SW 1271 (cell line): ENCODE data around the gene HBM.
"Not testable (repeated sequence)": the region's sequence is repeated elsewhere in the genome, so short reads cannot be mapped to it uniquely, and the experiment has no call there.

Experiments
- DNase-seq, 2 experiments: peaks; one replicate each; lab custom pipeline; 2025; lab: John Stamatoyannopoulos, UW

The HBM gene

GRCh38 chr16:165539-166374 is at the start of gene HBM:
TSS of gene HBM (plus strand) at chr16:165978. CDS start at chr16:165998, 20 bp downstream.
- no peak for DNase-seq

GRCh38 chr16:116015-116414 is 49.8 kb upstream of the HBM start:
- no peak for DNase-seq

- DNase-seq = peak; percentile 18 to 52
Observed at GRCh38 chr16:117379-118365, 48.1 kb upstream of the HBM start.

- DNase-seq = no peak
Observed at GRCh38 chr16:118857-119256, 46.9 kb upstream of the HBM start.

- DNase-seq = no peak
Observed at GRCh38 chr16:119295-119694, 46.5 kb upstream of the HBM start.

- DNase-seq = no peak
Observed at GRCh38 chr16:119835-120491, 45.8 kb upstream of the HBM start.

- no peak for DNase-seq
Observed at GRCh38 chr16:120756-121155, 45.0 kb upstream of the HBM start.

- DNase-seq = no peak
Observed at GRCh38 chr16:122361-122760, 43.4 kb upstream of the HBM start.

GRCh38 chr16:123558-124350 is 42.0 kb upstream of the HBM start:
- not testable (repeated sequence) for DNase-seq

- no peak for DNase-seq
Observed at GRCh38 chr16:125011-125410, 40.8 kb upstream of the HBM start.

- DNase-seq = no peak
Observed at GRCh38 chr16:129075-129474, 36.7 kb upstream of the HBM start.

- no peak for DNase-seq
Observed at GRCh38 chr16:130533-131173, 35.1 kb upstream of the HBM start.

- DNase-seq = no peak
Observed at GRCh38 chr16:132120-132519, 33.7 kb upstream of the HBM start.

- no peak for DNase-seq
Observed at GRCh38 chr16:133716-134115, 32.1 kb upstream of the HBM start.

GRCh38 chr16:138049-138417 is 27.7 kb upstream of the HBM start:
- DNase-seq = no peak

GRCh38 chr16:140175-140857 is 25.5 kb upstream of the HBM start:
- no peak for DNase-seq

GRCh38 chr16:142405-142967 is 23.3 kb upstream of the HBM start:
- DNase-seq = no peak

GRCh38 chr16:143047-143446 is 22.7 kb upstream of the HBM start:
- no peak for DNase-seq

GRCh38 chr16:143456-143855 is 22.3 kb upstream of the HBM start:
- DNase-seq = no peak

GRCh38 chr16:144797-145252 is 21.0 kb upstream of the HBM start:
- DNase-seq = no peak
